Anterior cingulate cortex (tissue), 58 donors: ENCODE measurements around the gene RAPGEF5.

Experiments
- DNase-seq, 58 donors: peaks; one replicate each; lab custom pipeline; 2025; lab: John Stamatoyannopoulos, UW

Gene RAPGEF5

GRCh38 chr7:22350466-22351328 lies 6.3 kb downstream of the RAPGEF5 start:
- no peak for DNase-seq

- DNase-seq: no peak
Observed at GRCh38 chr7:22348379-22348778, 8.6 kb downstream of the RAPGEF5 start.

- DNase-seq: no peak
Observed at GRCh38 chr7:22346383-22347107, 10.4 kb downstream of the RAPGEF5 start.

GRCh38 chr7:22344655-22345054 lies 12.3 kb downstream of the RAPGEF5 start:
- no peak for DNase-seq

GRCh38 chr7:22343612-22344011 lies 13.3 kb downstream of the RAPGEF5 start:
- no peak for DNase-seq

GRCh38 chr7:22343071-22343470 lies 13.9 kb downstream of the RAPGEF5 start:
- no peak for DNase-seq

GRCh38 chr7:22339725-22340390 lies 17.1 kb downstream of the RAPGEF5 start:
- DNase-seq: no peak

GRCh38 chr7:22338877-22339276 lies 18.1 kb downstream of the RAPGEF5 start:
- no peak for DNase-seq

- DNase-seq: no peak
Observed at GRCh38 chr7:22338411-22338810, 18.5 kb downstream of the RAPGEF5 start.

GRCh38 chr7:22333680-22334141 lies 23.2 kb downstream of the RAPGEF5 start:
- no peak for DNase-seq

GRCh38 chr7:22332461-22332870 lies 24.5 kb downstream of the RAPGEF5 start:
- DNase-seq: no peak

- DNase-seq: no peak
Observed at GRCh38 chr7:22331704-22332103, 25.2 kb downstream of the RAPGEF5 start.

- DNase-seq: no peak
Observed at GRCh38 chr7:22330903-22331302, 26.1 kb downstream of the RAPGEF5 start.

GRCh38 chr7:22329816-22330524 lies 27.0 kb downstream of the RAPGEF5 start:
- no peak for DNase-seq

GRCh38 chr7:22326181-22326580 lies 30.8 kb downstream of the RAPGEF5 start:
- no peak for DNase-seq

GRCh38 chr7:22325671-22326070 lies 31.3 kb downstream of the RAPGEF5 start:
- no peak for DNase-seq

- no peak for DNase-seq
Observed at GRCh38 chr7:22323714-22324113, 33.2 kb downstream of the RAPGEF5 start.

GRCh38 chr7:22320416-22320815 lies 36.5 kb downstream of the RAPGEF5 start:
- DNase-seq: no peak

GRCh38 chr7:22319424-22320403 lies 37.2 kb downstream of the RAPGEF5 start:
- DNase-seq: no peak
